ENCODE data around the gene IRF2BP1. TPM values are rescaled to one million over a fixed set of nuclear protein-coding genes. Genes with fewer than 3 reads are reported as not detected.

The IRF2BP1 gene
- total and polyA plus RNA-seq, 2 of the 13 experiments (the other 11 are each of a cell fraction or from before 2014, with no cell fraction given), result 4.3 to 14.3 TPM

- TF ChIP-seq SOX13 (IDR thresholded peaks at IDR 0.05), result no peak
- no peak; a peak in 1 of 4 replicates for TF ChIP-seq SOX13 (CRISPR knock-in tag; conservative IDR thresholded peaks at IDR 0.05 in 1 of 2, IDR thresholded peaks at IDR 0.05 in 1 of 2)
- TF ChIP-seq, protein P1, sequence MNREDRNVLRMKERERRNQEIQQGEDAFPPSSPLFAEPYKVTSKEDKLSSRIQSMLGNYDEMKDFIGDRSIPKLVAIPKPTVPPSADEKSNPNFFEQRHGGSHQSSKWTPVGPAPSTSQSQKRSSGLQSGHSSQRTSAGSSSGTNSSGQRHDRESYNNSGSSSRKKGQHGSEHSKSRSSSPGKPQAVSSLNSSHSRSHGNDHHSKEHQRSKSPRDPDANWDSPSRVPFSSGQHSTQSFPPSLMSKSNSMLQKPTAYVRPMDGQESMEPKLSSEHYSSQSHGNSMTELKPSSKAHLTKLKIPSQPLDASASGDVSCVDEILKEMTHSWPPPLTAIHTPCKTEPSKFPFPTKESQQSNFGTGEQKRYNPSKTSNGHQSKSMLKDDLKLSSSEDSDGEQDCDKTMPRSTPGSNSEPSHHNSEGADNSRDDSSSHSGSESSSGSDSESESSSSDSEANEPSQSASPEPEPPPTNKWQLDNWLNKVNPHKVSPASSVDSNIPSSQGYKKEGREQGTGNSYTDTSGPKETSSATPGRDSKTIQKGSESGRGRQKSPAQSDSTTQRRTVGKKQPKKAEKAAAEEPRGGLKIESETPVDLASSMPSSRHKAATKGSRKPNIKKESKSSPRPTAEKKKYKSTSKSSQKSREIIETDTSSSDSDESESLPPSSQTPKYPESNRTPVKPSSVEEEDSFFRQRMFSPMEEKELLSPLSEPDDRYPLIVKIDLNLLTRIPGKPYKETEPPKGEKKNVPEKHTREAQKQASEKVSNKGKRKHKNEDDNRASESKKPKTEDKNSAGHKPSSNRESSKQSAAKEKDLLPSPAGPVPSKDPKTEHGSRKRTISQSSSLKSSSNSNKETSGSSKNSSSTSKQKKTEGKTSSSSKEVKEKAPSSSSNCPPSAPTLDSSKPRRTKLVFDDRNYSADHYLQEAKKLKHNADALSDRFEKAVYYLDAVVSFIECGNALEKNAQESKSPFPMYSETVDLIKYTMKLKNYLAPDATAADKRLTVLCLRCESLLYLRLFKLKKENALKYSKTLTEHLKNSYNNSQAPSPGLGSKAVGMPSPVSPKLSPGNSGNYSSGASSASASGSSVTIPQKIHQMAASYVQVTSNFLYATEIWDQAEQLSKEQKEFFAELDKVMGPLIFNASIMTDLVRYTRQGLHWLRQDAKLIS (CRISPR knock-in tag; IDR thresholded peaks at IDR 0.05), result no peak
- TF ChIP-seq MAF1 (CRISPR knock-in tag; IDR thresholded peaks at IDR 0.05; ENCODE audit: borderline replicate concordance), result 0 out of 2 replicates have a peak, but pooled peaks have one; percentile 62
- no peak for TF ChIP-seq PLSCR1 (CRISPR knock-in tag; IDR thresholded peaks at IDR 0.05; ENCODE audit: borderline replicate concordance)
- TF ChIP-seq RFXAP (CRISPR knock-in tag; IDR thresholded peaks at IDR 0.05; ENCODE audit: borderline replicate concordance), result no peak
- TF ChIP-seq ZNF780A (CRISPR knock-in tag; IDR thresholded peaks at IDR 0.05), result no peak
- TF ChIP-seq ZNF850 (CRISPR knock-in tag; conservative IDR thresholded peaks at IDR 0.05), result no peak
- 0 out of 2 replicates have a peak, but pooled peaks have one; percentile 31 for TF ChIP-seq TOE1 (CRISPR knock-in tag; IDR thresholded peaks at IDR 0.05)
- TF ChIP-seq, protein P2, sequence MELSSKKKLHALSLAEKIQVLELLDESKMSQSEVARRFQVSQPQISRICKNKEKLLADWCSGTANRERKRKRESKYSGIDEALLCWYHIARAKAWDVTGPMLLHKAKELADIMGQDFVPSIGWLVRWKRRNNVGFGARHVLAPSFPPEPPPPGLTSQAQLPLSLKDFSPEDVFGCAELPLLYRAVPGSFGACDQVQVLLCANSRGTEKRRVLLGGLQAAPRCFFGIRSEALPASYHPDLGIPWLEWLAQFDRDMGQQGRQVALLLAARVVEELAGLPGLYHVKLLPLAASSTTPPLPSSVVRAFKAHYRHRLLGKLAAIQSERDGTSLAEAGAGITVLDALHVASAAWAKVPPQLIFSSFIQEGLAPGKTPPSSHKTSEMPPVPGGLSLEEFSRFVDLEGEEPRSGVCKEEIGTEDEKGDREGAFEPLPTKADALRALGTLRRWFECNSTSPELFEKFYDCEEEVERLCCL (CRISPR knock-in tag; IDR thresholded peaks at IDR 0.05; ENCODE audit: borderline replicate concordance), result no peak
- TF ChIP-seq SMARCC2 (IDR thresholded peaks at IDR 0.05), result no peak
- TF ChIP-seq, protein P3, sequence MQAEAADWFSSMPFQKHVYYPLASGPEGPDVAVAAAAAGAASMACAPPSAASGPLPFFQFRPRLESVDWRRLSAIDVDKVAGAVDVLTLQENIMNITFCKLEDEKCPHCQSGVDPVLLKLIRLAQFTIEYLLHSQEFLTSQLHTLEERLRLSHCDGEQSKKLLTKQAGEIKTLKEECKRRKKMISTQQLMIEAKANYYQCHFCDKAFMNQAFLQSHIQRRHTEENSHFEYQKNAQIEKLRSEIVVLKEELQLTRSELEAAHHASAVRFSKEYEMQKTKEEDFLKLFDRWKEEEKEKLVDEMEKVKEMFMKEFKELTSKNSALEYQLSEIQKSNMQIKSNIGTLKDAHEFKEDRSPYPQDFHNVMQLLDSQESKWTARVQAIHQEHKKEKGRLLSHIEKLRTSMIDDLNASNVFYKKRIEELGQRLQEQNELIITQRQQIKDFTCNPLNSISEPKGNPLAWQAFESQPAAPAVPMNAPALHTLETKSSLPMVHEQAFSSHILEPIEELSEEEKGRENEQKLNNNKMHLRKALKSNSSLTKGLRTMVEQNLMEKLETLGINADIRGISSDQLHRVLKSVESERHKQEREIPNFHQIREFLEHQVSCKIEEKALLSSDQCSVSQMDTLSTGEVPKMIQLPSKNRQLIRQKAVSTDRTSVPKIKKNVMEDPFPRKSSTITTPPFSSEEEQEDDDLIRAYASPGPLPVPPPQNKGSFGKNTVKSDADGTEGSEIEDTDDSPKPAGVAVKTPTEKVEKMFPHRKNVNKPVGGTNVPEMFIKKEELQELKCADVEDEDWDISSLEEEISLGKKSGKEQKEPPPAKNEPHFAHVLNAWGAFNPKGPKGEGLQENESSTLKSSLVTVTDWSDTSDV (CRISPR knock-in tag; IDR thresholded peaks at IDR 0.05), result 0 out of 2 replicates have a peak, but pooled peaks have one; percentile 67
- TF ChIP-seq KAT2B (IDR thresholded peaks at IDR 0.05; ENCODE audit: borderline replicate concordance, low read depth, low read length), result no peak
- no peak; the same call in none of the 2 replicates for TF ChIP-seq TARDBP (CRISPR knock-in tag; IDR thresholded peaks at IDR 0.05)
- TF ChIP-seq ONECUT2 (CRISPR knock-in tag; IDR thresholded peaks at IDR 0.05), result no peak
- TF ChIP-seq HMGXB4 (CRISPR knock-in tag; IDR thresholded peaks at IDR 0.05; ENCODE audit: borderline replicate concordance in 1 of 2, low read depth in 1 of 2), result peak; percentile 15 to 46
Measured at GRCh38 chr19:45862564-45863334, 23.2 kb downstream of the IRF2BP1 start, which contains the start of gene SYMPK (continued).

All from HepG2 (cell line).